ENCODE results near the gene SP4. TPM values are rescaled to one million over a fixed set of nuclear protein-coding genes. Genes with fewer than 3 reads are reported as not detected.

Gene SP4
- polyA plus RNA-seq, 3 donors: 1.3 to 1.8 (median 1.3) TPM

DNA sequence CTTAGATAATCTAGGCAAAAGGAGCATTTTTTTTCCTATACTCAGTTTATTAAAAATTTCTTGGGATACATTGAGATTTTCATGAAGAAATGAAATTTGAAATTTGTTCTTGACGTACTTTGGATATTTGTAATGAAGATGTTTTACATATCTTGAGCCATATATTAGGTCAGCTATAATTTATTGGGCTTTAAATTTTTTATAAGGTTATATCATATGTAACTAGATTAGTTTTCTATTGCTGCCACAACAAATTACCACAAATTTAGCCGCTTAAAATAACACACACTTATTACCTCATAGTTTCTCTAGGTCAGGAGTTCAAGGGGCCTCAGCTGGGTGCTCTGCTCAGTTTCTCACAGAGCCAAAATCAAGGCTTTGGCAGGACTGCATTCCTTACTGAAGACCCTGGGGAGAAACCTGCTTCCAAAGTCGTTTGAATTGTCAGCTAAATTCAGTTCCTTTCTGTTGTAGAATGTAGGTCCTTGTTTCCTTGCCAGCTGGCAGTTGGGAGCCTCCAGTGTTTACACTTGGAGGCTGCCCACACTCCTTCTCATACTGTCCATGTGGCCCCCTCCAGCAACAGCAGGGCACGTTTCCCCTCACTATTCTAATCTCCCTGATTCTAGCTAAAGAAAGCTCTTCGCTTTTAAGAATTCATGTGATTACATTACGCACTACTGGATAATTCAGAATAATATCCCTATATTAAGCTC is 72.4 kb downstream of the SP4 start:
- Histone ChIP-seq H3K27ac (ENCODE audit: low read depth in 1 of 2, low read length in 2 of 2) (no peak overlapping the region), H3K4me3 (replicated peaks in 1 of 3; ENCODE audit: low read depth in 2 of 3, low read length in 3 of 3) (no peak overlapping the region), H3K4me1 (ENCODE audit: control insufficient read depth in 1 of 2, insufficient read depth in 2 of 2, low read length in 2 of 2) (no peaks in the 10 kb centered on the region), H3K9ac (ENCODE audit: insufficient read depth, low read length, poor library complexity, severe bottlenecking) (no peak overlapping the region), H4K20me1 (ENCODE audit: insufficient read depth, low read length) (no peaks in the 10 kb centered on the region), H3K4me2 (replicated peaks; ENCODE audit: extremely low read depth, low read length, poor library complexity, severe bottlenecking) (no peak overlapping the region), H2AFZ (ENCODE audit: insufficient read depth, low read depth, low read length, poor library complexity, severe bottlenecking) (no peak overlapping the region), H3K79me2 (ENCODE audit: insufficient read depth, low read length) (no peaks in the 10 kb centered on the region), H3K36me3 (replicated peaks in 1 of 2; ENCODE audit: control insufficient read depth in 1 of 2, insufficient read depth in 2 of 2, low read length in 2 of 2) (no peaks in the 10 kb centered on the region), H3K27me3 (ENCODE audit: control insufficient read depth in 2 of 2, insufficient read depth in 2 of 2, low read length in 2 of 2) (no peaks in the 10 kb centered on the region), H3K9me3 (replicated peaks in 1 of 2; ENCODE audit: control insufficient read depth in 1 of 2, insufficient read depth in 1 of 2, low read length in 2 of 2) (peaks cover 3 to 11% of the 10 kb centered on the region in 2 donors)
- WGBS (ENCODE audit: insufficient coverage): 100% methylated on average over 2 of the region's 6 CpGs
- no peak overlapping the region for H3K27ac Mint-ChIP-seq
- H3K9me3 Mint-ChIP-seq: peaks cover 7 to 18% (median 10%) of the 10 kb centered on the region in 7 donors
- DNase-seq: no peak
- no peaks in the 10 kb centered on the region for H3K4me1 Mint-ChIP-seq
- intact Hi-C loops (cut with micrococcal nuclease): loop anchor here in 1 of 2 donors (10.0 kb wide), 1 partner anchor 715 kb away; the partner anchor contains the start of gene SP8
- H3K36me3 Mint-ChIP-seq: peaks cover 7 to 11% of the 10 kb centered on the region in 2 donors
- no peak for TF ChIP-seq CTCF (IDR thresholded peaks at IDR 0.05)
- H3K27me3 Mint-ChIP-seq (ENCODE audit: low read depth in 3 of 3): no peaks in the 10 kb centered on the region
- H3K4me3 Mint-ChIP-seq: no peak overlapping the region

GRCh38 chr7:21504021-21504420 is 76.1 kb downstream of the SP4 start:
- Histone ChIP-seq H3K36me3 (replicated peaks in 1 of 2; ENCODE audit: control insufficient read depth in 1 of 2, insufficient read depth in 2 of 2, low read length in 2 of 2) (no peaks in the 10 kb centered on the region), H4K20me1 (ENCODE audit: insufficient read depth, low read length) (no peaks in the 10 kb centered on the region), H3K9ac (ENCODE audit: insufficient read depth, low read length, poor library complexity, severe bottlenecking) (no peak overlapping the region), H2AFZ (ENCODE audit: insufficient read depth, low read depth, low read length, poor library complexity, severe bottlenecking) (no peak overlapping the region), H3K27ac (ENCODE audit: low read depth in 1 of 2, low read length in 2 of 2) (no peak overlapping the region), H3K79me2 (ENCODE audit: insufficient read depth, low read length) (no peaks in the 10 kb centered on the region), H3K4me2 (replicated peaks; ENCODE audit: extremely low read depth, low read length, poor library complexity, severe bottlenecking) (no peak overlapping the region), H3K4me1 (ENCODE audit: control insufficient read depth in 1 of 2, insufficient read depth in 2 of 2, low read length in 2 of 2) (no peaks in the 10 kb centered on the region), H3K9me3 (replicated peaks in 1 of 2; ENCODE audit: control insufficient read depth in 1 of 2, insufficient read depth in 1 of 2, low read length in 2 of 2) (peaks cover 0 to 3% of the 10 kb centered on the region in 2 donors), H3K27me3 (ENCODE audit: control insufficient read depth in 2 of 2, insufficient read depth in 2 of 2, low read length in 2 of 2) (no peaks in the 10 kb centered on the region), H3K4me3 (replicated peaks in 1 of 3; ENCODE audit: low read depth in 2 of 3, low read length in 3 of 3) (no peak overlapping the region)
- Mint-ChIP-seq H3K9me3 (peaks cover 2 to 7% (median 3%) of the 10 kb centered on the region in 7 donors), H3K4me1 (no peaks in the 10 kb centered on the region), H3K4me3 (no peak overlapping the region), H3K27me3 (ENCODE audit: low read depth in 3 of 3) (no peaks in the 10 kb centered on the region), H3K27ac (no peak overlapping the region), H3K36me3 (peaks cover 5 to 15% of the 10 kb centered on the region in 2 donors)
- no peak for DNase-seq
- WGBS (ENCODE audit: insufficient coverage): no CpG with 5 or more reads among the region's 2 CpGs
- no peak for TF ChIP-seq CTCF (IDR thresholded peaks at IDR 0.05)
- intact Hi-C loops (cut with micrococcal nuclease): loop anchor here in 1 of 2 donors (10.0 kb wide), 1 partner anchor 719 kb away; the partner anchor contains the start of gene SP8
